ENCODE results near the gene CDYL.

The CDYL gene, protein sequence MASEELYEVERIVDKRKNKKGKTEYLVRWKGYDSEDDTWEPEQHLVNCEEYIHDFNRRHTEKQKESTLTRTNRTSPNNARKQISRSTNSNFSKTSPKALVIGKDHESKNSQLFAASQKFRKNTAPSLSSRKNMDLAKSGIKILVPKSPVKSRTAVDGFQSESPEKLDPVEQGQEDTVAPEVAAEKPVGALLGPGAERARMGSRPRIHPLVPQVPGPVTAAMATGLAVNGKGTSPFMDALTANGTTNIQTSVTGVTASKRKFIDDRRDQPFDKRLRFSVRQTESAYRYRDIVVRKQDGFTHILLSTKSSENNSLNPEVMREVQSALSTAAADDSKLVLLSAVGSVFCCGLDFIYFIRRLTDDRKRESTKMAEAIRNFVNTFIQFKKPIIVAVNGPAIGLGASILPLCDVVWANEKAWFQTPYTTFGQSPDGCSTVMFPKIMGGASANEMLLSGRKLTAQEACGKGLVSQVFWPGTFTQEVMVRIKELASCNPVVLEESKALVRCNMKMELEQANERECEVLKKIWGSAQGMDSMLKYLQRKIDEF

DNA sequence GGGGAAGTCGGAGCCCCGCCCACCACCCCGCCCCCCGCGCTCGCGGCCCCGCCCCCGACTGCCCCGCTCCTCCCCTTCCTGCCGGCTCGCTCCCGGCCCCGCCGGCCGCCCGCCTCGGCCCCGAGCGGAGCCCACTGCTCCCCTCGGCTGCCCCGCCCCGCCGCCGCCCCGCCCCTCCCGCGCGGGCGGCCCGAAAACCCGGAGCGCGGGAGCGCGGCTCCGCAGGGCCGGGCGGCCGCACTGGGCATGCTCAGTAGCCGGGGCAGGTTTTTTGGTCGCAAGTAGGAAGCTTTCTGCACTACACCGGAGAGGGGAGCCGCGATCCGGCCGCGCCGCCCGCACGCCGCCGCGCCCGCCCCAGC lies at the start of gene CDYL:
CDYL (plus strand) TSS at position 274 of the 362 bp plus-strand sequence. CDS start 380 bp downstream, outside the sequence.
- peak; percentile 88 for DNase-seq

DNA sequence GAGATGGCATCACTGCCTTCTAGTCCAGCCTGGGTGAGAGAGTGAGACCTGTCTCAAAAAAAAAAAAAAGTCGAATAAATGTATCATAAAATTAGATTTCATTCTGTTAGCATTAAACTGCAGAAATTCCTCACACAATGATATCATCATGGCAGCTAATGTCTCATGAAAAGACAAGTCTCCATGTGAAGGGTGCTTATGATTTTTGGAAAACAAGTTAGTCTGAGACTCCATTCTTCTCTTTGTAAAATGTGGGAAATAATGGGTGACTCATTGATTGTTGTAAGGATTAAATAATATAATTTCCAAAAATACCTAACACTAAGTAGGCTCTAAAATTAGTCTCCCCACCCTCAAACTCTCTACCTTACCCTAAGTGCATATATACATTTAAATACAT lies 49.6 kb upstream of the CDYL start:
- DNase-seq, result no peak

DNA sequence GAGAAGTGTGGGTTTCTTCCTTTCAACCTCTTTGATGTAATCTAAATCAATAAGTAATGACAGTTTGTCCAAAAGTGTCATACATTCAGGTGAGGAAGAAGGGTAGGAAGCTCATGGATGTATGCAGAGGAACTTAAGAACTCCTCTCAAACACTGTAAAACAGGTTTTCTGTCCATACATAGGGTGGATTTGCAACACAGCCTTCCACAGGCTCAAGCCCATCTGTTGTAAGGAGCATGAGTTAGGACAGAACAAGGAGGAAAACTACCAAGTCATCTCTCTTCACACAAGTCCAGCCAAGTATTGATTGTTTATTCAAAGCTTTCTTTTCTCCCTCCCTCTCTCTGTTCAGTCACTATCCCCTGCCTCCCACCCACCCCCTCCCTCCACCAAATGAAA lies 49.0 kb upstream of the CDYL start:
- no peak for DNase-seq

DNA sequence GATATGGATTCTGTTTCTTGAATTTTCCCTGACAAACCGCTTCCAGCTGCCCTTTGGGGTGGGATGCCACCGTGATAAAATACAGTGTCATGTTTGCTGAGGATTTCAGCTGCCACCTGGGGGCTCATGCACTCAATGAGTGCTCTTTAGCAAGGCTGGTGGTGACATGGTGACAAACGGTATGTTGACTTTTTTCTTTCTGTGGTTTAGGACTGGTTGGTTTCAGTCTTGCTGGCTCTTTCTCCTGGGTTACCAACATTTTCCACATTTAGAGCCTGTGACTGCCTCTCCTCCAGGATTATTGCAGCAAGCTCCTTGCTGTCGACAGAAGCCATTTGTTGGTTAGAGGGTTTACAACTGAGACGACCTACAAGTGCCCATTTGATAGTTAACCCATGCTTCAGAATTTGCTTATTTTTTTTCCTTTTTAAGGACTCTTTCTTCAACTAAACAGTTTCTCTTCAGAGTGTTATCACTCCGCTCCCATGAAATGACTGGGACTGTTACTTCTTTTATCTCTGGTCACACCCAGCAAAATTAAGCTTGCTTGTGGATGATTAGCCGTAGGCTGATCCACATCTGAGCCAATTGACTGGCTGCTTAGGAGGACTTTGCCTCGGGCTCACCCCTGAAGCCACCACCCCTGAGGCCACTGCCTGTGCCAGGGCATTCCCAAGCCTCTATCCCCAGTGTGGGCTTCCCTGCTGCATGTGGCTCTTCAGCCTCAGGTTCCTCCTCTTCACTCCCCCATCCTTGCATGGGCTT lies 48.4 kb upstream of the CDYL start:
- DNase-seq, result no peak

DNA sequence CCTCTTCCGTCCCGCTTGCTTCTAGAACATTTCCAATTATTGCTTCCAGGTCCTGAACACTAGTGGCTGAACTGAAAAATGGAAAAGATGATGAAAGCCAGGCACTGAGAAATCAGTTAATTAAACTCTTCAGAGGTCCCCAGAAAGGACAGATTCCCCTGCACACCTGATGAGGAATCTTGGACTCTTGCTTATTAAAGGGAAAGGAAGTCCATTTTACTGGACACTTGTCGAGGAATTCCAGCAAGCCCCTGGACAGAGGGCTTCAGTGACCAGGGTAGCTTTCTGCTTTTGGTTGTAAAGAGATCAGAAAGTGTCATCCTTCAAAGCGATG lies 47.8 kb upstream of the CDYL start:
- no peak for DNase-seq

DNA sequence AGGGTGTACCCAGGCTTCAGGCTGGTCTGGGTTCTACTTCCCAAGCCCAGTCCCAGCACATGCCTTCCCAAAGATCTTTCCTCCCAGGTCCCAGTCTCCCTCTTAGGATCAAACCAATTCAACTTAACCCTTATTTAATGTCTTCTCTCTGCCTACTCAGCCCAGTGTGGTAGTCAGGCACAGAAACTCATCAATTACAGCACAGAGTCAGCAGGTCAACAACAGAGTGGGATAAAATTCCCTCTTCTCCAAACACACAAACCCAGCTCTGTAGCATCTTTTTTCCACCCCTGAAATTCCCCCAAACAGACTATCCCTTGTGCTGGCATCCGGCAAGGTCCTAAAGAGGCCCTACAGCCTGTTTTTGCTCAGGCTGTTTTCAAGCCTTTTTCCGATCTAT lies 47.3 kb upstream of the CDYL start:
- DNase-seq, result no peak

DNA sequence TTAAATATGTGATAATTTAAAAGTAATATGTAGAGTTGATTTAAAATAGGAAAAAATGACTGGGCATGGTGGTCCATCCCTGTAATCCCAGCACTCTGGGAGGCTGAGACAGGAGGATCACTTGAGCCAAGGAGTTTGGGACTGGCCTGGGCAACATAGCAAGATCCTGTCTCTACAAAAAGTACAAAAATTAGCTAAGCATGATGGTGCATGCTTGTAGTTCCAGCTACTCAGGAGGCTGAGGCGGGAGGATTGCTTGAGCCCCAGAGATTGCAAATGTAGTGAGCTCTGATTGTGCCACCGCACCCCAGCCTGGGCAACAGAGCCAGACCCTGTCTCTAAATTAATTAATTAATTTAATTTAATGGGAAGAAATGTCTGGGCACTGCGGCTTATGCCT lies 44.2 kb upstream of the CDYL start:
- no peak for DNase-seq

DNA sequence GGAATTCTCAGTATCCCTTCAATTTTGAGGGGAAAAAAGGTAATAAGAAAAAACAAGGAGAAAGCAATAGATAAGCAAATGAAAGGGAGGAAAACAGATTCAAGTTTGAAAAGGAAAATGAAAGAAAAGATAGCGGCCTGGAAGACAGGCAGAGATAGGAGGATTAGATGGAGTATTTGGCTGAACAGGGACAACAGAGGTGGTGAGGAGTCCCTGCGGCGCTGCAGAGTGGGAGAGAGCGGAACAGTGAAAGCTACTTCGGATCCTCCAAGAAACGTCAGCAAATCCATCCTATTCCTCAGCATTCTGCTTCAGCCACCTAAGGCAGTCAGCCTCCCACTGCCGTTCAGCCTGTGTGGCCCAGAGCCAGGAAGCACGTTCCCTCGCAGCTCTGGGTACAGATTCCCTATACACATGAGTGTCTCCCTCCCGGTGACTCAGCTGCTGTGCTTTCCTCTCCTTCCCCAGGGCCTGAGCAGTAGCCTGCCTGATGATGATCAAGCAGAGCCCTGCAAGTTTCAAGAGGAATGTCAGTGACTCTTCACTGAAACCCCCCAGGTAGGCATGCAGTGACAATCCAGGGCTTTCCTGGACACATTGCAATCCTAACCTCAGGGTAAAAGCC lies 43.4 kb upstream of the CDYL start:
- DNase-seq, result no peak

DNA sequence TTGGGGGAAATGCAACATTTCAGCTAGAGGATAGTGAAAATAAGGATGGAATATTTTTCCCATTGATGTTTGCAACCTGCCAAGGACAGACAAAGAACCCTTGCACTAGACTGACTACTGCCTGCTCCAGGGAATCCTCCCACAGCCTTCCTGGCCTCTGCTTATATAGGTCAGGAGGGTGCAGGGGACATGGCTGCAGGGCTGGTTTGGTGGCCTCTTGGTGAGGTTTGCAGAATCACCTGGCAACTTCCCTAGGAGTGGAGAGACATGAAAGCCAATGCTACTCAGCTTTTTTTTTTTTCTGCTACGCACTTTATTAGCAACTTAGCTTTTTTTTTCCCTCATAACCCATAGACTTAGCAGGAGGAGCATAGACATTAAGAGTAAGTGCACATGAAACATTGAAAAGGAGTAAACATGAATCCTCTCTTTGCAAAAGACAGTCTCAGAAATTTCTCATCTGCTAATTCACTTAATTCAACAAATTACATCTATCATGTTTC lies 39.8 kb upstream of the CDYL start:
- DNase-seq, result no peak

DNA sequence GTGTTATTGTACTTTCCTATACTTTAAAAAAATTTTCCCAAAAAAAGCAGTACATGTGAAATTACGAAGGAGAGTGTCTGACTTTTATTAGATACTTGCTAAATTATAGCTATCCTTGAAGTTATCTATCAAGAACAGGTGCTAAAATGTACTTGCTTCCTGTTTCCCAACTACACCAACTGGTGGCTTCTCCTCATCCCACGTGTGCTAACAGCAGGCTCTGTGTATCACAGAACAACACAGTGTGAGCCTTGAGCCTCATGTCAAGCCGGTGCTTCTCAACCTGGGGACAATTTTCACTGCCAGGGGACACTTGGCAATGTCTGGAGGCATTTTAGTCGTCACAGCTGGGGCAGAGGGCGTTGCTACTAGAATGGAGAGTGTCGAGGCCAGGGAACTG lies 36.2 kb upstream of the CDYL start:
- no peak for DNase-seq

DNA sequence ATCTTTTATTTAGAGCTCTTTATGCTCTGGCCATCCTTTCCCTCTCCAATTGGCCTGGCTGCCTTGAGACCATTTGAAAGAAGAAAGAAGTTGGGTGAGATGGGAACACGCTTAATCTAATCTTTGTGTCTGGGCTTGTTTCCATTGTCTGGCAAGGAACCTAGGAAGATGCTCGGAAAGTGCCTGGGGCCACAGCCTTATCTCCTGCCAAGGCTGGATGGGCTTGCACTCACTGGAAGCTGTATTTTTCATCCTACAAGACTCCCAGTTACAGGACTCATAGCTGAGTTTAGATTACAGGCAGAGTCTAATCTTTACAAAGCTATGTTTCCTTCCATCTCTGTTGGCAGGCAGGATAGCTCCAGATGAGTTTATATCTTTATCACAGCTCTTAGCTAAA lies 33.1 kb upstream of the CDYL start:
- DNase-seq, result no peak

DNA sequence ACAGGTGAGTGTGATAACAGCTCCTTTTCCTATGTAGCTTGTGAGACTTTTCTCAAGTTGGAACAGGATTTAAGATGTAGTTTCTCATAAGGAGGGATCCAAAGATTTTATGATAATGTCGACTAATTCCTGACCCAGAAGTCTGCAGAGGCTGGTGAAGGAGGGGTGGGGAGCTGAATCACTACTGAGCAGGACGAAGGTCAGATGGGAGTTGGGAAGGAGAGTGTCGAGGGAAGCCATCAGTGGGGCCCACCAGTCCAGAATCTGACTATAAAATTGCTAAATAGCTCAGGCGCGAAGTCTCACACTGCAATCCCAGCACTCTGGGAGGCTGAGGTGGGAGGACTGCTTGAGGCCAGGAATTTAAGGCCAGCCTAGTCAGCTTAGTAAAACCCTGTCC lies 32.3 kb upstream of the CDYL start:
- DNase-seq, result no peak

DNA sequence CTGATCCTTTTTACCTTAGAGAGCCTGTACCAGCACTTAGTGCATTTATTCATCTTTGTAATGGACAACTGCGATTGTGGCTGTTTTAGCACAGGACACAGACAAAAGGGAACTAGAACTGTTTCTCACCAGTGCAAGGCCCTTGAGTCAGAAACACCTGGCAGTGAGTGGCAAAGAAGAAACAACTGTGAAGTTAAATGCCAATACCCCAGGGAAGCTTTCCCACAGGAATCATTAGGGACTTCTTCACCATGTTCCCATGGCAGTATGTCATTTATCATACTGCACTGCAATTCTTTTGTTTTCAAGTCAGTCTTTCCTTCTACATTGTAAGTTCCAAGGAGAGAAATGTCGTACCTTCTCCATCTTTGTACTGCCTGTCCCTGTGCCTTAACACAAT lies 28.6 kb upstream of the CDYL start:
- DNase-seq, result no peak

DNA sequence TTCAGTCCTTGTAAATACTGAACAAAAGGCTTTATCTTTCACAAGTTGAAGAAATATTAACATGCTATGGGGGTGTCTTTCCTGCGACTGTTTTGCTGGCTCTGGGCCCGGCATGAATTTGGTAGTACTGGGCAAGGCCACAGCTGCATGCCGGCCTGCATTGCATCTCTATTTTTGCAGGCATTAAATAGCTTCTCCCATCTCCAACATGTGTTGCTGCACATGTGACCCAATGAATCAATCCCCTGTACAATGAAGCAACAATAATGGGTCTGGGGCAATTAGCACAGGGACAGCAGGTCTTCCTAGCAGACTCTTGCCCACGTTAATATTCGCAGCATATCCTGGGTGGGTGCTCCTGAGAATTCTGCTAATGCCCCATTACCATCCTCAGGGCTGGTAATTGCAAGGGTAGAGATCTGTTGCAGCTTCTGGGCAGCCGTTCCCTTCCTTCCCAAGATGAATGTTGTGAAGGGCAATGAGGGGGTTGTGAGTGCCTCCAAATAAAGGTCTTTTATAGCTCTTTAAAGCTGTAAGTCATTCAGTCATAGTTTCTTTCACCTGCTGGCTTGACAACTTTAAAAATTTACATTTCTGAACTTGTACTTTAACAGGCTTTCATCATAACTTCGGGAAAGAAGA lies 24.3 kb upstream of the CDYL start:
- DNase-seq, result no peak

DNA sequence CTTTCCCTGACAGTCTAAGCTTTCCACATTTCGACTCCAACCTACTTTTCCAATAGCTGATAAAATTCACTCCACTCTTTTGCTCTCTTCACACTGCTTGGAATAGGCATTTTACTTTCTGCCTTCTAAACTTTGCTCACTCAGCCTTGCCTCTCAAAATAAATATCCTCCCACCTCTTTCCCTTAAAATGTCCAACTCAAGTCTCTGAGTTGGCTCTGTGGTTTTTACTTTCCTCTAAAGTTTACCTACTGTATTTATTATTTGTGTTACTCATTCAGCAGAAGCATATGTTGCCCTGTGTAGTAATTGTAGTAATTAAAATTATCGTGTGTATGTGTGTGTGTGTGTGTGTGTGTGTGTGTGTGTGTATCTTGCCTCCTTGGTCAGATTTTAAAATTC lies 20.0 kb upstream of the CDYL start:
- no peak for DNase-seq

DNA sequence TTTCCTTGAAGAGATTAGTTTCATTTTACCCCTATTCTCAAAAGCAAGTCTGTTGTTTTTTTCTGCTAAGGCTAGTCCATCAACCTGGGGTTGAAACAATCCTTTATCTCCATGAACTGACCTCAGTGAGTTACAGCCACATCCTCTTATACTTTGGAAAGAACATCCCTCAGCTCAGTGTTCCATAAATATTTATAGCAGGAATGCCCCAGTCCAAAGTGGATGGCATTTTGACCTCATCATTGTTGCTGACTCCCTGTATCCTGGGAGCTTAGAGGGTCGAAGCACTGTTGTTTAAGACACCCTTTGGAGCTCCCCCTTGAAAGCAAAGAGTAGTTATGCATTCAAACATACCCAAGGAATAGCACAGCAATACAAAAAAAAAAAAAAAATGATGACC lies 16.2 kb upstream of the CDYL start:
- DNase-seq, result no peak

DNA sequence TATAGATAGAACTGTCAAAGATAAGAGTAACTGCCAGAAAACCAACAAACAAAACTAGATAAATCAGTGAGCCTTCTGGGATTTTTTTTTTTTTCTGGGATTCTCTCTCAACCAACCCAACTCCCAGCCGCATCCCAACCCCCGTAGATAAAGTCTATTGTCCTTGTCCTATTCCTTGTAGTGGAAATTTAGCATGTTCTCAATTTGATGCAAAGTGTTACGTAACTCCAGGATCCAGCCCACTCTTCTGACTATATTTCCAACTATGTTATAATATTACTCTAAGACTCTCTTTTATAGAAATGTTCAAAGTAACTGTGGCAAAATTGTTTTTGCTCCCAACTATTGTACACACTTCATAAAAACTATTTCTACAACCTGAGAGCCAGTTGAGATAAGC lies 15.4 kb upstream of the CDYL start:
- DNase-seq, result no peak

DNA sequence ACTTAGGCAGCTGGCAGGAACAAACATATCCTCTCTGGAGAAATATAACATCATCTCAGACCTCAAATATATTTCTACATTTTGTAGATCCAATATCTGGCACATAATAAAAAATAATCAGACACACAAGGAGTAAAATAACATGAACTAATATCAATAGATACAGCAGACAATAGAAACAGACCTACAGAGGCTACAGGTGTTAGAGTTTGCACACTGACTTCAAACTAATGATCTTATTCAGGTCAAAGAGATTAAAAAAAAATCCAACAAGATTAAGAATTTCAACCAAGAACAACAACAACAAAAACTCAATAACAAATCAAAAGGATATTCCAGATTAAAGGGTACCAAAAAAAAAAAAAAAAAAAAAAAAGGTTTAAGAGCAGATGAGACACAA lies 13.9 kb upstream of the CDYL start:
- DNase-seq, result no peak

DNA sequence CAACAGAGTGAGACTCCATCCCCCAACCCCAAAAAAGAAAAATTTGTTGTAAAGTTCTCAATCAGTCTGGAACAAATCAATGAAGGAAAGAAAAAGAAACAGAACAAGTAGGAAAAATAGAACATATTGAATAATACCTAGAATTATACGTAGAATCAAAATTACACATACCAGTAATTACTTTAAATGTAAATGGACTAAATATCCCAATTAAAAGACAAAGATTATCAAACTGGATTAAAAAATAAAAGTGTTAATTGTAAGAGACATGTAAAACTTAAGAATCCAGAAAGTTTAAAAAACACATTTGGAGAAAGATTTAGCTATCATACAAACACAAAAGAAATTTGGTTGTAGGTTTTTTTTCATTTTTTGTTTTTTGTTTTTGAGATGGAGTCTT lies 12.3 kb upstream of the CDYL start:
- DNase-seq, result no peak

DNA sequence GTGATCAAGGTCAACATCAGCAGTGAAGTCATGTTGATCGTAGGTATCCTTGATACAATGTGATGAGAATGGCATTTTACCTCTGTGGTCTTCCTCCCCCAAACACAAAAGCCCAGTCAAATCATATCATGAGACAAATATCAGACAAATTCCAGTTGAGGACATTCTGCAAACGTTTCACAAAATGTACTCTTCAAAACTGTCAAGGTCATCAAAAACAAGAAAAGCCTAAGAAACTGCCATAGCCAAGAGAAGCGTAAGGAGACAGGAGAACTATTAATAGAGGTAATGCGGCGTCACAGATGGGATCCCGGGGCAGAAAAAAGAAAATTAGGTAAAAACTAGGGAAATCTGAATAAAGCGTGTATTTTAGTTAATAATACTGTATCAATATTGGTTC lies 7.4 kb upstream of the CDYL start:
- no peak for DNase-seq

DNA sequence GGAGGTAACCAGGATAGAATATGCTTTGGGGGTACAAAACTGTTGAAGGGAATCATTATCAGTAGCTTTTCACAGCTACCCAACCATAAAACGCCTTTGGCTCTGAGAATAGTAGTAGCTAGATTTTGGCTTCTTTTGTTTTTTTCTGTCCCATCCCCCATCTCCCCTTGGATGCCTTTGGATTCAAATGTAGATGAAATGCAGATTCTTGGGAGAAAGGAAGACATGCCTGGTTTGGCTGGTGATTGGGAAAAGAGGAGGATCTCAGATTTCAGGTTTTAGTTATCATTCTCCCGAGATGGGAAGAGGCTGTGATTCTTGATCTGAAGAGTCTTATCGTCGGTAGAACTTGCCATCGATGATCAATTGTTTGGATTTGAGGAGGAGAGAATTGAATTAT lies 3.5 kb upstream of the CDYL start:
- DNase-seq, result no peak

DNA sequence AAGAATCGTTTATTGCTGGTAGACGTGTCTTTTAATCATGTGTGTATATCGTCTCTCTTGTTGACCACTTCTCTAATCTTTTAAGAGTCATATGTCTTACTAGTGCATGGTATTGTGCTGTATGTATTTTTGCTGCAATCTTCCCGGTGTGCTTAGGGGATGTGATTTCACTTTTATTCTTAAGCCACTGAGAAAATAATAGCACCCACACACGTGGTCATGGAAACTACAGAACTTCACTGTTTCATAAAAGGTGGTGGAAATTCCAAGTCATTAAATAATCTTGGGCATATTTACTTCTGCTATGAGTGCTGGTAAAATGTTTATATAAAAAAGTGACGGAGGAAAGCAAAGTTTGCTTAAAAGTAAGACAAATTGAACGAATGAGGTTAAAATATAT lies 3.0 kb upstream of the CDYL start:
- DNase-seq, result no peak

DNA sequence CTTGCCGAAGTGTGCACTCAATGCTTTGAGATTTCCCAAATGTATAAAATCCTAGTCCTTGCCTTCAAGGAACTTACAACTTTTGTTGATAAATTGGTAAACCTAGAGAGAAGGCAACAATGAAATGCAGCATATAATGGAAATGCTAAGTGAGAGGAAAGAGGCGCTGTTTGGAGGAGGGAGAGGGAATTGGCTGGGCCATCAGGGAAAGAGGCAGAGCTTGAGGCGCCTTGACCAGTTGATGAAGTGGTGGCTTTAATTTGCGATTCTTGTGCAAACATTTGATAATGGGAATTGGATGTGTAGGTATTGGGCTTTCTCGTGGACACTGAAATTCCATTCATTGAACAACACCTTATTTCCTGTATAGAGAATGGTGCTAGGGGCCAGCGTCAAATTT lies 1.9 kb upstream of the CDYL start:
- no peak for DNase-seq
